H9 (cell line): ENCODE results near the gene GIPC1. TPM values are rescaled to one million over a fixed set of nuclear protein-coding genes. Genes with fewer than 3 reads are reported as not detected.

ENCODE experiments used
- DNase-seq: peaks from one replicate; pipeline ENCODE4 v3.0.0-alpha.2; 2017
- H2AFZ ChIP-seq: one replicate; pipeline ENCODE4 v1.6.1; 2013; ENCODE audit warnings: mild to moderate bottlenecking, low read length, control low read depth, moderate library complexity
- H2AK5ac ChIP-seq: 2 replicates; pipeline ENCODE4 v1.6.1; 2013; ENCODE audit warnings: low read length, control low read depth, mixed read lengths; ENCODE audit not compliant: insufficient read length
- H2BK120ac ChIP-seq: one replicate; pipeline ENCODE4 v1.6.1; 2013; ENCODE audit warnings: low read depth, mild to moderate bottlenecking, low read length, control low read depth, inconsistent platforms; ENCODE audit not compliant: poor library complexity, severe bottlenecking
- H2BK12ac ChIP-seq: 2 replicates; pipeline ENCODE4 v1.6.1; 2013; ENCODE audit warnings: low read length, control low read depth, mixed read lengths, low read depth; ENCODE audit not compliant: insufficient read length
- H2BK15ac ChIP-seq: 2 replicates; pipeline ENCODE4 v1.6.1; 2013; ENCODE audit warnings: low read depth, low read length, control low read depth
- H2BK20ac ChIP-seq: one replicate; pipeline ENCODE4 v1.6.1; 2013; ENCODE audit warnings: low read depth, mild to moderate bottlenecking, low read length, control low read depth, inconsistent platforms; ENCODE audit not compliant: poor library complexity, severe bottlenecking
- H2BK5ac ChIP-seq: 2 replicates; pipeline ENCODE4 v1.6.1; 2013; ENCODE audit warnings: low read length, control low read depth, mixed read lengths; ENCODE audit not compliant: insufficient read length
- H3K14ac ChIP-seq: 2 replicates; pipeline ENCODE4 v1.6.1; 2013; ENCODE audit warnings: low read length, control low read depth; ENCODE audit not compliant: insufficient read depth
- H3K18ac ChIP-seq: 2 replicates; pipeline ENCODE4 v1.6.1; 2013; ENCODE audit warnings: low read depth, mild to moderate bottlenecking, mixed read lengths, low read length, control low read depth; ENCODE audit not compliant: insufficient read length
- H3K23ac ChIP-seq: 2 replicates; pipeline ENCODE4 v1.6.1; 2013; ENCODE audit warnings: low read length, control low read depth, mixed read lengths, low read depth; ENCODE audit not compliant: insufficient read length
- H3K23me2 ChIP-seq: 2 replicates; pipeline ENCODE4 v1.6.1; 2013; ENCODE audit warnings: low read depth, mild to moderate bottlenecking, mixed read lengths, low read length, control low read depth; ENCODE audit not compliant: insufficient read length, poor library complexity, severe bottlenecking
- H3K27ac ChIP-seq: 2 replicates; pipeline ENCODE4 v1.5.1; 2013; ENCODE audit warnings: low read length, control low read depth, mixed read lengths, low read depth; ENCODE audit not compliant: insufficient read length
- H3K27me3 ChIP-seq: 2 replicates; pipeline ENCODE4 v1.6.1; 2013; ENCODE audit warnings: low read length, control low read depth, inconsistent platforms; ENCODE audit not compliant: insufficient read depth
- H3K4ac ChIP-seq: 2 replicates; pipeline ENCODE4 v1.6.1; 2013; ENCODE audit warnings: low read depth, mild to moderate bottlenecking, control low read depth, inconsistent platforms, low read length, moderate library complexity
- H3K4me1 ChIP-seq: 2 replicates; pipeline ENCODE4 v1.6.1; 2013; ENCODE audit warnings: low read length, control low read depth, inconsistent platforms; ENCODE audit not compliant: insufficient read depth
- H3K4me2 ChIP-seq: 2 replicates; pipeline ENCODE4 v1.6.1; 2013; ENCODE audit warnings: low read length, control low read depth, mixed read lengths; ENCODE audit not compliant: insufficient read length, insufficient read depth
- H3K56ac ChIP-seq: 2 replicates; pipeline ENCODE4 v1.6.1; 2013; ENCODE audit warnings: low read depth, mild to moderate bottlenecking, mixed read lengths, low read length, control low read depth; ENCODE audit not compliant: insufficient read length
- H3K79me1 ChIP-seq: 2 replicates; pipeline ENCODE4 v1.6.1; 2013; ENCODE audit warnings: low read depth, mild to moderate bottlenecking, moderate library complexity, low read length, control low read depth, inconsistent platforms; ENCODE audit not compliant: insufficient read depth, poor library complexity, severe bottlenecking
- H3K79me2 ChIP-seq: 2 replicates; pipeline ENCODE4 v1.6.1; 2013; ENCODE audit warnings: low read length, control low read depth, inconsistent platforms; ENCODE audit not compliant: insufficient read depth
- H3K9ac ChIP-seq: 2 replicates; pipeline ENCODE4 v1.6.1; 2013; ENCODE audit warnings: low read length, control low read depth, mixed read lengths; ENCODE audit not compliant: insufficient read length; ENCODE audit errors: extremely low read depth
- H3K9me3 ChIP-seq: one replicate; pipeline ENCODE4 v1.6.1; 2013; ENCODE audit warnings: low read depth, low read length, inconsistent platforms; ENCODE audit not compliant: control insufficient read depth
- H3T11ph ChIP-seq: one replicate; pipeline ENCODE4 v1.6.1; 2013; ENCODE audit warnings: mild to moderate bottlenecking, low read length, control low read depth, inconsistent platforms
- H4K20me1 ChIP-seq: one replicate; pipeline ENCODE4 v1.6.1; 2013; ENCODE audit not compliant: control insufficient read depth, insufficient read length, insufficient read depth
- H4K5ac ChIP-seq: 2 replicates; pipeline ENCODE4 v1.6.1; 2013; ENCODE audit warnings: low read depth, mild to moderate bottlenecking, mixed read lengths, low read length, control low read depth; ENCODE audit not compliant: insufficient read length
- H4K8ac ChIP-seq: replicated peaks from 2 replicates; pipeline ENCODE4 v1.6.1; 2013; ENCODE audit warnings: low read length, control low read depth, mixed read lengths, low read depth; ENCODE audit not compliant: insufficient read length
- H4K91ac ChIP-seq: 2 replicates; pipeline ENCODE4 v1.6.1; 2013; ENCODE audit warnings: low read depth, mild to moderate bottlenecking, moderate library complexity, mixed read lengths, low read length, control low read depth; ENCODE audit not compliant: insufficient read length
- H3K27ac Mint-ChIP-seq, 3 experiments: 2 replicates in 2 of 3; 3 replicates in 1 of 3; pipeline ENCODE4 v1.8.0; 2020 to 2021; ENCODE audit warnings: mixed read lengths in 3 of 3, mild to moderate bottlenecking in 1 of 3, moderate library complexity in 1 of 3
- H3K27me3 Mint-ChIP-seq: 2 replicates; pipeline ENCODE4 v1.8.0; 2021; ENCODE audit warnings: low read depth, mild to moderate bottlenecking, moderate library complexity, mixed read lengths
- H3K36me3 Mint-ChIP-seq, 3 experiments: 2 replicates in 2 of 3; 3 replicates in 1 of 3; pipeline ENCODE4 v1.8.0; 2020 to 2021; ENCODE audit warnings: low read depth in 3 of 3, mixed read lengths in 3 of 3; ENCODE audit not compliant: insufficient read depth in 1 of 3
- H3K4me1 Mint-ChIP-seq, 2 experiments: 2 replicates each; pipeline ENCODE4 v1.8.0; 2020; ENCODE audit warnings: mixed read lengths in 2 of 2
- H3K4me3 Mint-ChIP-seq, 2 experiments: 2 replicates in 1 of 2; 3 replicates in 1 of 2; pipeline ENCODE4 v1.8.0; 2020 to 2021; ENCODE audit warnings: mild to moderate bottlenecking in 2 of 2, mixed read lengths in 2 of 2, moderate library complexity in 1 of 2
- H3K9me3 Mint-ChIP-seq, 2 experiments: 2 replicates in 1 of 2; 3 replicates in 1 of 2; pipeline ENCODE4 v1.8.0; 2020; ENCODE audit warnings: mild to moderate bottlenecking in 2 of 2, mixed read lengths in 2 of 2, moderate library complexity in 1 of 2
- WGBS: extraction: QIAGEN DNeasy Blood & Tissue Kit; methylation state at CpG from one replicate; pipeline ENCODE4 v1.1.7; 2013; ENCODE audit warnings: missing lambda C conversion rate, low lambda C conversion rate, mixed read lengths; ENCODE audit not compliant: insufficient read length; ENCODE audit errors: extremely low coverage; 5-methylcytosine and 5-hydroxymethylcytosine counted together
- total RNA-seq: library from RNA; stranded (reverse); gene quantifications from 2 replicates; pipeline ENCODE4 v1.2.1, GENCODE V29; 2021
- TF ChIP-seq, protein P1 (sequence below): fragments of 200-600 bp; sonication (generic); conservative IDR thresholded peaks from 3 replicates; pipeline ENCODE4 v1.8.0; 2021; ENCODE audit warnings: antibody characterized with exemption, mild to moderate bottlenecking

The GIPC1 gene
- total RNA-seq, 1 experiment from 2014 or later = 70.6 TPM

DNA sequence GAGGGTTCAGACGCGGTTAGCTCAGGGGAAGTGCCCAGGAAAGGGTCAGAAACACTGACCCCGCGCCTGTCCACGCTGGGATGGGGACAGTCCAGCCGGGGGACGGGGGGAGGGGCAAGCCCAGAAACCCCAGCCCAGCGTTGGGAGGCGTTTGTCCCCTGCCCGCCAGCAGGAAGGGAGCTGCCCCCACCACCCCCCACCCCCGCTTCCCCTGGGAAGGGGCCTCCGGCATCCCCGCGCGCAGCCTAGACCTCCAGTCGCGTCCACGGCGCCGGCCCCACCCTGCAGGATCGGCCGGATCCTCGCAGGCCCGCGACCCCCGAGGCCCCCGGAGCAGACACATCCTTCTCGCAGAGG lies 277 bp downstream of the GIPC1 start:
- H3K27ac ChIP-seq = no peak overlapping the region
- H4K8ac ChIP-seq = no peak overlapping the region
- H4K91ac ChIP-seq = no peak overlapping the region
- no peak overlapping the region for H3K56ac ChIP-seq
- H3K4ac ChIP-seq = no peak overlapping the region
- peaks cover 14 to 29% (median 22%) of the 10 kb centered on the region in 3 experiments for H3K36me3 Mint-ChIP-seq
- H3K4me1 ChIP-seq = peaks cover 4% of the 10 kb centered on the region; the same call in 1 of the 2 replicates
- no peak overlapping the region for H3K23ac ChIP-seq
- no peak overlapping the region for H2AK5ac ChIP-seq
- no peaks in the 10 kb centered on the region for H3K9me3 Mint-ChIP-seq
- no peak overlapping the region for H2BK5ac ChIP-seq
- peaks cover 22% of the 10 kb centered on the region in 2 experiments for H3K4me1 Mint-ChIP-seq
- H3K27me3 Mint-ChIP-seq = no peaks in the 10 kb centered on the region; the same call in none of the 2 replicates
- no peak overlapping the region for H2BK15ac ChIP-seq
- no peaks in the 10 kb centered on the region for H3K9me3 ChIP-seq
- H4K5ac ChIP-seq = no peak overlapping the region
- WGBS = no CpG with 5 or more reads among the region's 28 CpGs
- H3K4me2 ChIP-seq = peak overlapping the region; percentile 86
- peak overlapping the region; percentile 72 for H3K14ac ChIP-seq
- H3K18ac ChIP-seq = no peak overlapping the region
- H2BK120ac ChIP-seq = no peak overlapping the region
- no peak overlapping the region for H2AFZ ChIP-seq
- TF ChIP-seq, protein P1, sequence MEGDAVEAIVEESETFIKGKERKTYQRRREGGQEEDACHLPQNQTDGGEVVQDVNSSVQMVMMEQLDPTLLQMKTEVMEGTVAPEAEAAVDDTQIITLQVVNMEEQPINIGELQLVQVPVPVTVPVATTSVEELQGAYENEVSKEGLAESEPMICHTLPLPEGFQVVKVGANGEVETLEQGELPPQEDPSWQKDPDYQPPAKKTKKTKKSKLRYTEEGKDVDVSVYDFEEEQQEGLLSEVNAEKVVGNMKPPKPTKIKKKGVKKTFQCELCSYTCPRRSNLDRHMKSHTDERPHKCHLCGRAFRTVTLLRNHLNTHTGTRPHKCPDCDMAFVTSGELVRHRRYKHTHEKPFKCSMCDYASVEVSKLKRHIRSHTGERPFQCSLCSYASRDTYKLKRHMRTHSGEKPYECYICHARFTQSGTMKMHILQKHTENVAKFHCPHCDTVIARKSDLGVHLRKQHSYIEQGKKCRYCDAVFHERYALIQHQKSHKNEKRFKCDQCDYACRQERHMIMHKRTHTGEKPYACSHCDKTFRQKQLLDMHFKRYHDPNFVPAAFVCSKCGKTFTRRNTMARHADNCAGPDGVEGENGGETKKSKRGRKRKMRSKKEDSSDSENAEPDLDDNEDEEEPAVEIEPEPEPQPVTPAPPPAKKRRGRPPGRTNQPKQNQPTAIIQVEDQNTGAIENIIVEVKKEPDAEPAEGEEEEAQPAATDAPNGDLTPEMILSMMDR = no peak
- H2BK20ac ChIP-seq = no peak overlapping the region
- H4K20me1 ChIP-seq = no peaks in the 10 kb centered on the region
- H3K79me1 ChIP-seq = peaks cover 3% of the 10 kb centered on the region
- no peaks in the 10 kb centered on the region for H3K27me3 ChIP-seq
- peaks cover 2% of the 10 kb centered on the region; the same call in 1 of the 2 replicates for H3K79me2 ChIP-seq
- H3K27ac Mint-ChIP-seq = peak overlapping the region; percentile 65 to 80 (median 70); a peak in 4 of 7 replicates
- peak overlapping the region; percentile 64 for H3K9ac ChIP-seq
- H3T11ph ChIP-seq = no peak overlapping the region
- DNase-seq = no peak
- peaks cover 4% of the 10 kb centered on the region for H3K23me2 ChIP-seq
- peak overlapping the region; percentile 87 to 94 for H3K4me3 Mint-ChIP-seq
- no peak overlapping the region for H2BK12ac ChIP-seq
